Smooth muscle cell of bladder (primary cell): ENCODE measurements around the gene SPEG. TPM values are rescaled to one million over a fixed set of nuclear protein-coding genes. Genes with fewer than 3 reads are reported as not detected.

Source experiments
- total RNA-seq: library from RNA; depleted of rRNA; stranded (reverse); fragments of >200 nt; gene quantifications from 2 replicates; pipeline ENCODE4 v1.2.3, GENCODE V29; 2014

Gene SPEG
- 3.7 and 9.8 TPM in 2 replicates for total RNA-seq

GRCh38 chr2:219434718-219435525 lies at the start of gene SPEG:
TSS of gene SPEG (plus strand) at chr2:219434843. CDS start at chr2:219434978, 135 bp downstream.

GRCh38 chr2:219387306-219388120 lies 47.1 kb upstream of the SPEG start, which contains the start of gene DNPEP:
TSS of gene DNPEP (minus strand) at chr2:219387912. CDS start at chr2:219387794, 118 bp downstream.

GRCh38 chr2:219418155-219419011 lies 16.3 kb upstream of the SPEG start, which contains the start of gene DES:
TSS of gene DES (plus strand) at chr2:219418377. CDS start at chr2:219418463, 86 bp downstream.

DNA sequence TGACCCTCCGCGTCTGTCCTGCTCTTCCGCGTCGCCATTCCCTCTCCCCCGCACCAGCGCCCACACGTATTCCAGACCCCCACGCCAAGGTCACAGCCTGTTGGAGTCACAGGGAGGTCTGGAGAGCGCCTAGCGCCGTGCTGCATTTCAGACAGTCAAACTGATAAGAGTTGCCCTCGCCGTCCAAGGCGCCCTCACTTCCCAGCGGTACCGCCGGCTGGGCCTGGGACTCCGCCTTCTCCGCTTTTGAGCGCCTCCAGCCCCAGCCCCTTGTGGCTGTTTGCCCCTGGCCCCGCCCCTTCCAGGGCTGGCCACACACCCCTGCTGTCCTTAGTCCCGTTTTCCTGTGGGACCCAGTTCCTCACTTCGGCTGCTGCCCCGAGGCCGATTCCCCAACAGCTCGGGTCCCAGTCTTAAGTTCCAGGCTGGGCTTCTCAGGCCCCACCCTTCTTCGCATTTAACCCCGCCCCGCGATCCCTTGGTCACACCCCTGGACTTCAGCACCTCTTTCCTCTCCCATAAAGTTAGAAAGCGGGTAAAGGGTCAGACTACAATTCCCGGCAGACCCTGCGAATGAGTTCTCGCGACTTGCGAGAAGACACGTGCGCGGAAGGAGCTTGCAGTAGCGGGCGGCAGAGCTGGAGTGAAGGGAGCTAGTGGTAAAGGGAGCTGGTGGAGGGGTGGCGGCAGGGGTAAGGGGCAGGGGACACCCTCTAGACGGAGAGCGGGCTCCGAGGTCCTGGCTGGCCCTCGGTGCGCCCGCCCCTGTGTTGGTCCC lies 63.8 kb downstream of the SPEG start, which contains the start of gene GMPPA:
Gene GMPPA, plus strand, starts transcription at position 612 of the 778 bp plus-strand sequence. CDS start 1,085 bp downstream, outside the sequence.

GRCh38 chr2:219514196-219514761 lies 79.6 kb downstream of the SPEG start, which contains the start of gene ASIC4:
TSS of gene ASIC4 (plus strand) at chr2:219514482. CDS start at chr2:219514725, 243 bp downstream.

GRCh38 chr2:219543596-219544358 lies 109.1 kb downstream of the SPEG start, which contains the start of the genes CHPF and TMEM198:
TSS of gene CHPF (minus strand) at chr2:219543809. CDS start at chr2:219543538, 271 bp downstream.
TSS of gene TMEM198 (plus strand) at chr2:219544028. CDS start at chr2:219544728, 700 bp downstream.

Other genes starting within 250 kb of the SPEG start
- 18.6 and 19.0 TPM in 2 replicates for gene ZFAND2B, start 228.1 kb upstream of the SPEG start, total RNA-seq
- 32.1 and 67.8 TPM in 2 replicates for gene ABCB6, start 215.9 kb upstream of the SPEG start, total RNA-seq
- 31.1 and 43.0 TPM in 2 replicates for gene ATG9A, start 205.2 kb upstream of the SPEG start, total RNA-seq
- 19.8 and 33.8 TPM in 2 replicates for gene ANKZF1, start 205.0 kb upstream of the SPEG start, total RNA-seq
- gene GLB1L, start 189.4 kb upstream of the SPEG start, total RNA-seq = 22.3 and 38.6 TPM in 2 replicates
- 24.2 and 30.7 TPM in 2 replicates for gene STK16, start 189.4 kb upstream of the SPEG start, total RNA-seq
- gene TUBA4B, start 181.6 kb upstream of the SPEG start, total RNA-seq = not detected in 2 replicates
- gene TUBA4A, start 180.9 kb upstream of the SPEG start, total RNA-seq = 7.0 and 12.0 TPM in 2 replicates
- gene DNAJB2, start 155.5 kb upstream of the SPEG start, total RNA-seq = 33.0 and 47.1 TPM in 2 replicates
- gene PTPRN, start 125.4 kb upstream of the SPEG start, total RNA-seq = 6.4 and 57.0 TPM in 2 replicates
- not detected in 2 replicates for gene RESP18, start 102.1 kb upstream of the SPEG start, total RNA-seq
- gene DNPEP, start 46.9 kb upstream of the SPEG start, total RNA-seq = 106 and 116 TPM in 2 replicates
- 0.71 and 3.7 TPM in 2 replicates for gene DES, start 16.5 kb upstream of the SPEG start, total RNA-seq
- gene GMPPA, start 64.0 kb downstream of the SPEG start, total RNA-seq = 51.2 and 63.9 TPM in 2 replicates
- under 0.01 and 0.37 TPM in 2 replicates for gene ASIC4, start 79.6 kb downstream of the SPEG start, total RNA-seq
- 74.4 and 134 TPM in 2 replicates for gene CHPF, start 109.0 kb downstream of the SPEG start, total RNA-seq
- gene TMEM198, start 109.2 kb downstream of the SPEG start, total RNA-seq = 1.3 and 1.8 TPM in 2 replicates
- 37.8 and 56.8 TPM in 2 replicates for gene OBSL1, start 136.7 kb downstream of the SPEG start, total RNA-seq
- 0.28 and 0.46 TPM in 2 replicates for gene INHA, start 137.5 kb downstream of the SPEG start, total RNA-seq
- 11.4 and 17.0 TPM in 2 replicates for gene STK11IP, start 163.0 kb downstream of the SPEG start, total RNA-seq
- gene SLC4A3, start 192.8 kb downstream of the SPEG start, total RNA-seq = 2.0 and 2.1 TPM in 2 replicates